ENCODE results near the gene KCNS1. TPM values are rescaled to one million over a fixed set of nuclear protein-coding genes. Genes with fewer than 3 reads are reported as not detected.

Gene KCNS1
- total and polyA plus RNA-seq, 8 donors, result 0.05 to 0.99 (median 0.08) TPM; not detected in 1

DNA sequence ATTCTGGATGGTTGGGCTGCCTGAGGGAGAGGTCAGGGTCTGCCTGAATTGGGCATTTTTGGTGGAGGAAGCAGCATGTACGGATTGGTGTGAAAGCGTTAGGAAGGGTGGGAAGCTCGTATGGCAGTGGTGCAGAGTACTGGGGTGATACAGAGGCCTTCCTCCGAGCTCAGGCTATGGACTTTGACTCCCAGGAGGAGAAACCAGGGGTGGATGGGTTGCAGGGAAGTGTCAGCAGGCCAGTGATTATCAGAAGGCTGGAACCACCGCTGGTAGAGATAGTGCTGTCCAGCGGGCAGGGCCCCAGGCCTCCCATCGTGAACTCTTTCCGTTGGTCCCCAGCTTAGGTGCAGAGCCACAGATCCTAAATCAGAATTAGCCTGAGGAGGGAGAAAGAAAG is 8.7 kb upstream of the KCNS1 start:
- Histone ChIP-seq H3K27ac (no peak overlapping the region), H3K9me3 (no peaks in the 10 kb centered on the region), H3K4me3 (no peak overlapping the region), H3K4me1 (no peaks in the 10 kb centered on the region), H3K36me3 (no peaks in the 10 kb centered on the region), H3K27me3 (peaks cover 0 to 17% of the 10 kb centered on the region in 2 donors)
- ATAC-seq (no peak), DNase-seq (no peak)
- intact Hi-C loops (cut with DNase I), result no loop called here
- TF ChIP-seq, protein P1, sequence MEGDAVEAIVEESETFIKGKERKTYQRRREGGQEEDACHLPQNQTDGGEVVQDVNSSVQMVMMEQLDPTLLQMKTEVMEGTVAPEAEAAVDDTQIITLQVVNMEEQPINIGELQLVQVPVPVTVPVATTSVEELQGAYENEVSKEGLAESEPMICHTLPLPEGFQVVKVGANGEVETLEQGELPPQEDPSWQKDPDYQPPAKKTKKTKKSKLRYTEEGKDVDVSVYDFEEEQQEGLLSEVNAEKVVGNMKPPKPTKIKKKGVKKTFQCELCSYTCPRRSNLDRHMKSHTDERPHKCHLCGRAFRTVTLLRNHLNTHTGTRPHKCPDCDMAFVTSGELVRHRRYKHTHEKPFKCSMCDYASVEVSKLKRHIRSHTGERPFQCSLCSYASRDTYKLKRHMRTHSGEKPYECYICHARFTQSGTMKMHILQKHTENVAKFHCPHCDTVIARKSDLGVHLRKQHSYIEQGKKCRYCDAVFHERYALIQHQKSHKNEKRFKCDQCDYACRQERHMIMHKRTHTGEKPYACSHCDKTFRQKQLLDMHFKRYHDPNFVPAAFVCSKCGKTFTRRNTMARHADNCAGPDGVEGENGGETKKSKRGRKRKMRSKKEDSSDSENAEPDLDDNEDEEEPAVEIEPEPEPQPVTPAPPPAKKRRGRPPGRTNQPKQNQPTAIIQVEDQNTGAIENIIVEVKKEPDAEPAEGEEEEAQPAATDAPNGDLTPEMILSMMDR (IDR thresholded peaks at IDR 0.05), result no peak

DNA sequence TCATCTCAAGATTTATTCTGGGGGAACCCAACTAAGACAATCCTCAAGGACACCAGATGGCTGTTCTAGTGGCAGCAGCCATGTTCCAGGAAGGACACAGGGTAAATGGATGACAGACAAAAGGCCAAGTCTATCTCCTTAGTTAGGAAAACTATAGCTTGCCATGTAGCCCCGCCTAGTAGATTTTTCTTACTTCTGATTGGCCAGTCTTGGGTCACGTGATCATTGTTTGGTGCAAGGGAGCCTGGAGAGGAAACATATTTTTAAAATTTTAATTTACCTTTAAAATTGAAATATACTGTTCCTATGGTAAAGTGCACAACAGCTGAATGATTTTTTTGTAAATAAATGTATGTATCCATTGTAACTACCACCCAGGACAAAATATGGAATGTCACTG is 4.4 kb upstream of the KCNS1 start:
- peaks cover 0 to 24% of the 10 kb centered on the region in 2 donors for H3K27me3 ChIP-seq
- ATAC-seq, result no peak
- H3K4me3 ChIP-seq, result no peak overlapping the region
- H3K27ac ChIP-seq, result no peak overlapping the region
- DNase-seq, result no peak
- peaks cover 0 to 7% of the 10 kb centered on the region in 2 donors for H3K4me1 ChIP-seq
- H3K36me3 ChIP-seq, result no peaks in the 10 kb centered on the region
- TF ChIP-seq, protein P1 (IDR thresholded peaks at IDR 0.05), result no peak
- intact Hi-C loops (cut with DNase I), result no loop called here
- no peaks in the 10 kb centered on the region for H3K9me3 ChIP-seq

DNA sequence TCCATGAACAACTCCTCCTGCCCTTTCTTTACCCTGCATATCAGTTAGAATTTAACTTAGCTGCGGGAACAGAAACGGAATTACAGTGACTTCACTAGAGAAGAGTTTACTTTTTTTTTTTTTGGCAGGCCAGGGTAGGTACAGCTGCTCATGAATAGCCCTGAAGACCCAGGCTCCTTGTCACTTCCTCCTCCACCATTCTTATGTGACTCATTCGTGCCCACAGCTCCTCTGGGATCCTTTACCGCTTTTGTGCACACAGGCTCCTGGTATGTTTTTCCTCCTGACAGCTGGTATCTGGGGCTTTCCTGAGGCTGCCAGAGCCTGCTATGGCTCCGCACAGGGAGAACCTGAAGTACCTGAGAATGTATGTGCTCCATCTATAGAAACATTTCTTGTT is 3.9 kb upstream of the KCNS1 start:
- peaks cover 0 to 8% of the 10 kb centered on the region in 2 donors for H3K4me1 ChIP-seq
- ATAC-seq (peak; percentile 76), DNase-seq (no peak)
- H3K9me3 ChIP-seq, result no peaks in the 10 kb centered on the region
- intact Hi-C loops (cut with DNase I), result no loop called here
- H3K4me3 ChIP-seq, result no peak overlapping the region
- no peaks in the 10 kb centered on the region for H3K36me3 ChIP-seq
- peaks cover 5 to 30% of the 10 kb centered on the region in 2 donors for H3K27me3 ChIP-seq
- TF ChIP-seq, protein P1 (IDR thresholded peaks at IDR 0.05), result no peak
- no peak overlapping the region for H3K27ac ChIP-seq

DNA sequence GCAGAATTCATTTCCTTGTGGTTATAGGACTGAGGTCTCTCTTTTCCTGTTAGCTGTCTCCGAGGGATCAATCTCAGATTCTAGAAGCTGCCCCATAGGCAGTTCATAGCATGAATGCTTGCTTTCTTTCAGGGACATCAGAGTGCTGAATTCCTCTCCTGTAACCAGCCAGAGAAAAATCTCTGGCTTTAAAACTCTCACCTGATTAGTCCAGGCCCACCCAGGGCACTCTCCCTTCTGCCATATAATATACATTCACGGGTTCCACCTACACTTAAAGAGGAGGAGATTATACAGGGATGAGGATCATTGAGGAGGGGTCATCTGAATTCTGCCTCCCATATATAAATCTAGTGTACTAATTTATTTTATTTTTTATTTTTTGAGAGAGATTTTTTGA is 2.1 kb upstream of the KCNS1 start:
- DNase-seq, result no peak
- intact Hi-C loops (cut with DNase I), result no loop called here
- H3K4me3 ChIP-seq, result no peak overlapping the region
- no peak for ATAC-seq
- peaks cover 12 to 42% of the 10 kb centered on the region in 2 donors for H3K27me3 ChIP-seq
- TF ChIP-seq, protein P1 (IDR thresholded peaks at IDR 0.05), result no peak
- no peaks in the 10 kb centered on the region for H3K9me3 ChIP-seq
- H3K36me3 ChIP-seq, result no peaks in the 10 kb centered on the region
- peaks cover under 1 to 16% of the 10 kb centered on the region in 2 donors for H3K4me1 ChIP-seq
- no peak overlapping the region for H3K27ac ChIP-seq

DNA sequence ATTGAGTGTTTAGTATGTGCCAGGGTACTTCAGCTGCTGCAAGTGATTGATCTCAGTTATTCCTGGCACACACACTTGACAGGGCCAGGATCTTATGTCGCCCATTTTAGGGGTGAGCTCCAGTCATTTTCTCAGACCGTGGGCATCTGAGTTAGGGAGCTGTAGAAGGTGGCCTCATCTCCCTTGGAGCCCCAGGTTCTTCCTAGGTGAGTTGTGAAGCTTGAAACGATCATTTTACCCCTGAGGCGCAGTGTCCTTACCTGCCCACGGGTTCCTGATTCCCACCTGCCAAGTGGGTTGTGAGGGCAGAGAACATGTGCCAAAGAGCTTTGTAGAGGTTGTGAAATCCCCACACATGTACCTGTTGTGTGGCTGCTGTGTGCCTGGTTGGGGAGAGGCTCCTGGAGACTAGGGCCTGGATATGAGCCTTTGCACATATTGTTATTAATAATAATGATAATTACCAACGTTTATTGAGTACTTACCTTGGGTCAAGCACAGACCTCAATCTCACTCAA is 465 bp upstream of the KCNS1 start:
- intact Hi-C loops (cut with DNase I), result no loop called here
- H3K27ac ChIP-seq, result no peak overlapping the region
- H3K27me3 ChIP-seq, result peaks cover 22 to 59% of the 10 kb centered on the region in 2 donors
- no peak overlapping the region for H3K4me3 ChIP-seq
- H3K36me3 ChIP-seq, result no peaks in the 10 kb centered on the region
- TF ChIP-seq, protein P1 (IDR thresholded peaks at IDR 0.05), result no peak
- no peaks in the 10 kb centered on the region for H3K9me3 ChIP-seq
- ATAC-seq (peak; percentile 14), DNase-seq (no peak)
- H3K4me1 ChIP-seq, result peaks cover 8 to 22% of the 10 kb centered on the region in 2 donors

Measured in left lung (tissue), 10 donors.